ENCODE measurements around the gene PRDX6. TPM values are rescaled to one million over a fixed set of nuclear protein-coding genes. Genes with fewer than 3 reads are reported as not detected.

The PRDX6 gene
- total and polyA plus RNA-seq, 2 of the 8 experiments (the other 6 are each of a cell fraction or from before 2014, with no cell fraction given): 348 to 677 TPM

GRCh38 chr1:173505391-173505790 lies 28.3 kb downstream of the PRDX6 start (continued):
- no peak for TF ChIP-seq EZH2 (IDR thresholded peaks at IDR 0.05; ENCODE audit: low read depth, low read length, severe bottlenecking)
- no peak for TF ChIP-seq BACH1 (IDR thresholded peaks at IDR 0.05; ENCODE audit: low read length)

All from H1 (cell line).